HG03175 (cell line): ENCODE data around the gene RBMX2.

Experiments used
- ATAC-seq: cut with Tn5 transposase; IDR thresholded peaks from one replicate; pipeline ENCODE4 v1.9.1; 2021; ENCODE audit warnings: mild to moderate bottlenecking, moderate library complexity; ENCODE audit not compliant: unreplicated experiment

Gene RBMX2

GRCh38 chrX:130444641-130445336, 43.0 kb downstream of the RBMX2 start:
- peak; percentile 58 for ATAC-seq

- ATAC-seq: no peak
Measured at GRCh38 chrX:130446974-130447373, 45.2 kb downstream of the RBMX2 start.
